A673 (cell line): ENCODE data around the gene MASP1. TPM values are rescaled to one million over a fixed set of nuclear protein-coding genes. Genes with fewer than 3 reads are reported as not detected.
"Not testable (repeated sequence)": the region's sequence is repeated elsewhere in the genome, so short reads cannot be mapped to it uniquely, and the experiment has no call there.

Experiments used
- BruUV-seq: library from RNA; stranded (reverse); fragments of 400-500 nt; replicated peaks from 2 replicates; lab custom pipeline; 2021; lab: Mats Ljungman, UMichigan
- CTCF ChIA-PET: fragments of 300-600 bp; sonication (Branson Sonifier 250); formaldehyde crosslinking; loops from one replicate; lab custom pipeline; 2022; ENCODE audit warnings: antibody characterized with exemption; lab: Charles Lee
- POLR2A ChIA-PET: fragments of 300-600 bp; sonication (Branson Sonifier 250); formaldehyde crosslinking; loops from one replicate; lab custom pipeline; 2022; ENCODE audit warnings: antibody characterized with exemption; ENCODE audit not compliant: low non-redundant PET; lab: Charles Lee
- DNase-seq: peaks from one replicate; pipeline ENCODE4 v3.0.0-alpha.2; 2015; ENCODE audit warnings: low spot score
- H3K27ac ChIP-seq: fragments of 200-600 bp; sonication (generic); 2 replicates; pipeline ENCODE4 v1.5.1; 2016; ENCODE audit warnings: mixed run types, low read depth, mild to moderate bottlenecking, mixed read lengths, antibody characterized with exemption, low read length; ENCODE audit not compliant: poor library complexity, severe bottlenecking
- H3K27me3 ChIP-seq: fragments of 200-600 bp; sonication (generic); replicated peaks from 2 replicates; pipeline ENCODE4 v1.6.1; 2017; ENCODE audit warnings: mixed run types, low read depth, mild to moderate bottlenecking, mixed read lengths, antibody characterized with exemption, low read length; ENCODE audit not compliant: insufficient read depth, poor library complexity
- H3K36me3 ChIP-seq: fragments of 200-600 bp; sonication (generic); 2 replicates; pipeline ENCODE4 v1.6.1; 2016; ENCODE audit warnings: mixed run types, mild to moderate bottlenecking, mixed read lengths, antibody characterized with exemption, low read length; ENCODE audit not compliant: insufficient read depth, poor library complexity, severe bottlenecking
- H3K4me1 ChIP-seq: fragments of 200-600 bp; sonication (generic); 2 replicates; pipeline ENCODE4 v1.6.1; 2017; ENCODE audit warnings: mixed run types, mild to moderate bottlenecking, mixed read lengths, antibody characterized with exemption, low read length; ENCODE audit not compliant: insufficient read depth, poor library complexity, severe bottlenecking
- H3K4me3 ChIP-seq: fragments of 200-600 bp; sonication (generic); 2 replicates; pipeline ENCODE4 v1.5.1; 2016; ENCODE audit warnings: low read depth, mixed run types, mild to moderate bottlenecking, mixed read lengths, low read length; ENCODE audit not compliant: poor library complexity, severe bottlenecking
- H3K9me3 ChIP-seq: fragments of 200-600 bp; sonication (generic); 2 replicates; pipeline ENCODE4 v1.6.1; 2016; ENCODE audit warnings: mixed run types, low read depth, mild to moderate bottlenecking, mixed read lengths, antibody characterized with exemption, low read length; ENCODE audit not compliant: poor library complexity, severe bottlenecking
- EZH2 ChIP-seq: fragments of 200-600 bp; sonication (generic); IDR thresholded peaks from 2 replicates; pipeline ENCODE4 v1.6.1; 2017; ENCODE audit warnings: borderline replicate concordance, low read depth, mild to moderate bottlenecking, mixed read lengths, antibody characterized with exemption, low read length; ENCODE audit not compliant: poor library complexity, severe bottlenecking
- intact Hi-C: fragments of 100-400 bp; cut with micrococcal nuclease; formaldehyde crosslinking; loops from one replicate; pipeline ENCODE4 v1.10.0; 2022; ENCODE audit not compliant: unreplicated experiment
- total RNA-seq: library from RNA; stranded (reverse); gene quantifications from 2 replicates; pipeline ENCODE4 v1.2.3, GENCODE V29; 2021
- TF ChIP-seq, protein P1 (sequence below): fragments of 300-800, 200-600 bp; sonication (generic); conservative IDR thresholded peaks from 2 replicates; pipeline ENCODE4 v1.5.1; 2017; ENCODE audit warnings: low read depth, mild to moderate bottlenecking, antibody characterized with exemption, low read length, moderate library complexity, mixed read lengths

Gene MASP1
- total RNA-seq, 1 experiment from 2014 or later = not detected

DNA sequence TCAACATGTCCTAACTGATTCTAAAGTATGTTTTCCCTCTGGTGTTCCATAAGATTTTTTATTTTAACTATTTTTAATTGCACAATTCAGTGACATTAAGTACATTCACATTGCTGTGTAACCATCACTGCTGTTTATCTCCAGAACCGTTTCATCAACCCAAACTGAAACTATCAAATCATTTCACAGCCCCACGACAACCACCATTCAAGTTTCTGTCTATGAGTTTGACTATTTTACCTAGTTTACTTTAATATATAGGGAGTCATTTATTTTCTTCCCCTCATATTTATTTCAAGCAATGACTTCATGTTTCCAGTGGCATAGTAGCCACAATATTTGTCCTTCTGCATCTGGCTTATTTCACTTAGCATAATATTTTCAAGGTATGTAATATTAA is 85.9 kb downstream of the MASP1 start:
- no peaks in the 10 kb centered on the region for H3K9me3 ChIP-seq
- no peak overlapping the region for H3K4me3 ChIP-seq
- H3K27ac ChIP-seq = no peak overlapping the region
- TF ChIP-seq EZH2 = no peak
- TF ChIP-seq, protein P1, sequence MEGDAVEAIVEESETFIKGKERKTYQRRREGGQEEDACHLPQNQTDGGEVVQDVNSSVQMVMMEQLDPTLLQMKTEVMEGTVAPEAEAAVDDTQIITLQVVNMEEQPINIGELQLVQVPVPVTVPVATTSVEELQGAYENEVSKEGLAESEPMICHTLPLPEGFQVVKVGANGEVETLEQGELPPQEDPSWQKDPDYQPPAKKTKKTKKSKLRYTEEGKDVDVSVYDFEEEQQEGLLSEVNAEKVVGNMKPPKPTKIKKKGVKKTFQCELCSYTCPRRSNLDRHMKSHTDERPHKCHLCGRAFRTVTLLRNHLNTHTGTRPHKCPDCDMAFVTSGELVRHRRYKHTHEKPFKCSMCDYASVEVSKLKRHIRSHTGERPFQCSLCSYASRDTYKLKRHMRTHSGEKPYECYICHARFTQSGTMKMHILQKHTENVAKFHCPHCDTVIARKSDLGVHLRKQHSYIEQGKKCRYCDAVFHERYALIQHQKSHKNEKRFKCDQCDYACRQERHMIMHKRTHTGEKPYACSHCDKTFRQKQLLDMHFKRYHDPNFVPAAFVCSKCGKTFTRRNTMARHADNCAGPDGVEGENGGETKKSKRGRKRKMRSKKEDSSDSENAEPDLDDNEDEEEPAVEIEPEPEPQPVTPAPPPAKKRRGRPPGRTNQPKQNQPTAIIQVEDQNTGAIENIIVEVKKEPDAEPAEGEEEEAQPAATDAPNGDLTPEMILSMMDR = no peak
- no TSS peak for BruUV-seq
- no peak for DNase-seq
- ChIA-PET POLR2A (no interaction called here), CTCF (no interaction called here)
- no peaks in the 10 kb centered on the region for H3K36me3 ChIP-seq
- intact Hi-C loops = no loop called here
- no peaks in the 10 kb centered on the region for H3K4me1 ChIP-seq
- no peaks in the 10 kb centered on the region for H3K27me3 ChIP-seq

DNA sequence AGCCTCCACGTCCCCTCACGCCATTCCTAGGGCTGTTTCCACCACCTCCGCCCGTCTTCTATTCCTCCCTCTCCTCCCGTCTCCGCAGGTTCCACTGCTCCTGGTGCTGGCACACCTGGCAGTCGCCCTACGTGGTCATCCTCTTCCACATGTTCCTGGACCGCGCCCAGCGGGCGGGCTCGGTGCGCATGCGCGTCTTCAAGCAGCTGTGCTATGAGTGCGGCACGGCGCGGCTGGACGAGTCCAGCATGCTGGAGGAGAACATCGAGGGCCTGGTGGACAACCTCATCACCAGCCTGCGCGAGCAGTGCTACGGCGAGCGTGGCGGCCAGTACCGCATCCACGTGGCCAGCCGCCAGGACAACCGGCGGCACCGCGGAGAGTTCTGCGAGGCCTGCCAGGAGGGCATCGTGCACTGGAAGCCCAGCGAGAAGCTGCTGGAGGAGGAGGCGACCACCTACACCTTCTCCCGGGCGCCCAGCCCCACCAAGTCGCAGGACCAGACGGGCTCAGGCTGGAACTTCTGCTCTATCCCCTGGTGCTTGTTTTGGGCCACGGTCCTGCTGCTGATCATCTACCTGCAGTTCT is 92.0 kb downstream of the MASP1 start:
- H3K4me3 ChIP-seq, H3K36me3 ChIP-seq, intact Hi-C loops, H3K9me3 ChIP-seq, POLR2A ChIA-PET, H3K27ac ChIP-seq, BruUV-seq, CTCF ChIA-PET, H3K4me1 ChIP-seq, DNase-seq, H3K27me3 ChIP-seq: not testable (repeated sequence)

DNA sequence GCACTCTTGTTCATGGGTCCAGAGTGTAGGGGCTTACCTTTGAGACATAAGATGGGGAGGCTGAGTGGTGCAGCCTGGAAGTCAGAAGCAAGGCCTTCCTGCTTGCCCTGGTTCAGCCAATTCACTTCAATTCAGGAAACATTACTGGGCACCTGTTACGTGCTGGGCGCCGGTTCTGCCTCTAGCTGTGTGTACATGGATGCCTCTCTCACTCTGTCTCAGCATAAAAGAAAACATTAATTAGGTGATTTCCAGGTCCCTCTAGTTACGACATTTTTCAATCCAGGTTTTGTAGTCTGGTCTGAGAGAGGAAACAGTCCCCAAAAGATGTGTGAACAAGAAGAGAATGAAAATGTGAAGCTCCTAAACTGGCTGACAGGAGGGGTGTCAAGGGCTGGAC is 93.0 kb downstream of the MASP1 start:
- Histone ChIP-seq H3K27ac (no peak overlapping the region), H3K4me3 (no peak overlapping the region), H3K36me3 (no peaks in the 10 kb centered on the region), H3K4me1 (no peaks in the 10 kb centered on the region), H3K9me3 (no peaks in the 10 kb centered on the region), H3K27me3 (no peaks in the 10 kb centered on the region)
- BruUV-seq = no TSS peak
- ChIA-PET POLR2A (no interaction called here), CTCF (no interaction called here)
- TF ChIP-seq EZH2 = no peak
- TF ChIP-seq, protein P1 = no peak
- no peak for DNase-seq
- intact Hi-C loops = no loop called here

DNA sequence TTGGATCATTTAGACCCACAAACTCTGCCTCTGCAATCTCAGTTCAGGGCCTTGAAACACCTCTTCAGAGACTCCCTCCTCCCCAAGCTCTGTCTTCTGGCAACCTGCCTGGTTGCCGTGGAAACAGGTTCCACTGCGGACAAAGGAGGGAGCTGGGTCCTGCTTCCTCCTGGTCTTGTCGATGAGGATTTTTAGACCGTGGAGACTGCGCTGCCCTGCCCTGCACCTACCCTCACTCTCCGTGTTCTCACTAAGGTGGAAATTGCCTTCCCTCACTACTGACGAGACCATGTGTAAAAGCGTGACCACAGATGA is 94.2 kb downstream of the MASP1 start, which contains the start of gene RTP1:
TSS of gene RTP1 (plus strand) at position 152 of the 315 bp plus-strand sequence. CDS start at position 182, 30 bp downstream.
- ChIA-PET CTCF (no interaction called here), POLR2A (no interaction called here)
- Histone ChIP-seq H3K27me3 (no peaks in the 10 kb centered on the region), H3K4me3 (no peak within 1 kb of the TSS), H3K27ac (no peak within 1 kb of the TSS), H3K36me3 (no peaks in the 10 kb centered on the region), H3K9me3 (no peaks in the 10 kb centered on the region), H3K4me1 (no peaks in the 10 kb centered on the region)
- TF ChIP-seq, protein P1 = no peak
- no peak for TF ChIP-seq EZH2
- intact Hi-C loops = no loop called here
- DNase-seq = no peak
- no TSS peak for BruUV-seq
